Upper lobe of left lung (tissue), 6 donors: ENCODE measurements around the gene UCK2. TPM values are rescaled to one million over a fixed set of nuclear protein-coding genes. Genes with fewer than 3 reads are reported as not detected.
A peak's percentile ranks its signal among the peaks of the same experiment; 100 is the strongest.

ENCODE experiments used
- ATAC-seq, 2 donors: fragments of 200-7000 bp; cut with Tn5 transposase; one replicate each; pipeline ENCODE4 v1.9.1; 2022; ENCODE audit warnings: mild to moderate bottlenecking in 2 of 2, moderate library complexity in 2 of 2; ENCODE audit not compliant: low FRiP score in 2 of 2
- DNase-seq, 2 donors: peaks; one replicate each; pipeline ENCODE4 v3.0.0-alpha.2; 2019 to 2020
- H3K27ac ChIP-seq, 4 donors: fragments of 200-600 bp; sonication (generic); one replicate each; pipeline ENCODE4 v1.5.1; 2016 to 2019
- H3K27me3 ChIP-seq, 4 donors: fragments of 200-600 bp; sonication (generic); one replicate each; pipeline ENCODE4 v1.5.1; 2017 to 2019
- H3K36me3 ChIP-seq, 4 donors: fragments of 200-600 bp; sonication (generic); one replicate each; pipeline ENCODE4 v1.5.1; 2016 to 2019
- H3K4me1 ChIP-seq, 4 donors: fragments of 200-600 bp; sonication (generic); one replicate each; pipeline ENCODE4 v1.5.1; 2018 to 2019
- H3K4me3 ChIP-seq, 4 donors: fragments of 200-600 bp; sonication (generic); one replicate each; pipeline ENCODE4 v1.5.1; 2017 to 2019; ENCODE audit warnings: mild to moderate bottlenecking in 2 of 4, moderate library complexity in 1 of 4
- H3K9me3 ChIP-seq, 4 donors: fragments of 200-600 bp; sonication (generic); one replicate each; pipeline ENCODE4 v1.5.1; 2018 to 2019
- CTCF ChIP-seq, 6 experiments: fragments of 450-650 bp in 4 of 6; fragments of 200-600 bp in 2 of 6; sonication (generic) in 2 of 6; IDR thresholded peaks; one replicate each; pipeline ENCODE4 v1.5.1; 2016 to 2019; ENCODE audit warnings: antibody characterized with exemption in 6 of 6
- EP300 ChIP-seq, 4 donors: sonication (generic); formaldehyde crosslinking; IDR thresholded peaks; one replicate each; pipeline ENCODE4 v1.5.1; 2017; ENCODE audit warnings: antibody characterized with exemption in 4 of 4, control low read depth in 2 of 4
- POLR2A ChIP-seq, 4 donors: fragments of 450-650 bp; IDR thresholded peaks; one replicate each; pipeline ENCODE4 v1.5.1; 2016 to 2017; ENCODE audit warnings: antibody characterized with exemption in 4 of 4, mild to moderate bottlenecking in 2 of 4
- POLR2AphosphoS5 ChIP-seq, 2 donors: sonication (generic); formaldehyde crosslinking; IDR thresholded peaks; one replicate each; pipeline ENCODE4 v1.5.1; 2017; ENCODE audit warnings: antibody characterized with exemption in 2 of 2
- whole genome bisulfite sequencing, 2 donors: methylation state at CpG; one replicate each; pipeline ENCODE4 v1.1.5; 2017 to 2018; 5-methylcytosine and 5-hydroxymethylcytosine counted together
- total RNA-seq, 6 donors: library from RNA; depleted of rRNA in 4 of 6; stranded (reverse); fragments of >200 nt in 4 of 6; gene quantifications; one replicate each; pipeline versions ENCODE4 v1.1.0 to v1.2.1, GENCODE V29; 2016 to 2021
- donor health status: DM: no; HTN: no; CAD: no; lungs with moderate emphysema.
- donor health status: DM: no; HTN: yes; CAD: no; lungs with severe emphysema.

Gene UCK2
- total RNA-seq, 6 donors from 2014 or later = 7.5 to 17.9 (median 9.7) TPM

- TF ChIP-seq POLR2AphosphoS5 (IDR thresholded peaks at IDR 0.05) (no peak), EP300 (IDR thresholded peaks at IDR 0.05) (no peak), CTCF (IDR thresholded peaks at IDR 0.05) (no peak), POLR2A (IDR thresholded peaks at IDR 0.05) (no peak)
- no peaks in the 10 kb centered on the region for H3K9me3 ChIP-seq
Observed at GRCh38 chr1:165911609-165912281, 84.3 kb downstream of the UCK2 start.

DNA sequence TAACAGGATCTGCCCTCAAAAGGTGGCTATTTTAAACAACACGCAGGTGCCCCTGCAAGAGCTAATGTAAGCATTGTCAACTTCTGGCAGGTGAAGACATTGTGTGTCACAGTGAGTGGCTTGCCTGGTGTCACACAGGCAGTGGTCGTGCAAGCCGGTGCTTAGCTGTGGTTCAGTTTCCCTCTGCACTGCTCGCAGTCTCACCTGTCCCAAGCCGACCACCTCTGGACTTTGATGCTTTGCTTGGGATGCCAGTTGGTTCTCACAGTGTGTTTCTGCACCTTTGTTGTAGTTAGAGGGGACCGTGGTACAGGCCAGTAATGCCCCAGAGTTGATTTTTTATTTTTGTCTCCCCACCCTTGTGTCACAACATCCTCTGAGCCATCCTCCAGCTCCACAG is 85.2 kb downstream of the UCK2 start:
- H3K4me1 ChIP-seq = peaks cover 0 to 22% (median 18%) of the 10 kb centered on the region in 4 donors

More at GRCh38 chr1:165911609-165912281, 84.3 kb downstream of the UCK2 start:
- DNase-seq (no peak), ATAC-seq (no peak)
- Histone ChIP-seq H3K4me1 (peaks cover 0 to 22% (median 18%) of the 10 kb centered on the region in 4 donors), H3K4me3 (no peak overlapping the region), H3K36me3 (peaks cover 0 to 11% (median 0%) of the 10 kb centered on the region in 4 donors), H3K27me3 (no peaks in the 10 kb centered on the region), H3K27ac (peak overlapping the region in 3 of 4 donors; percentile 2 to 44 (median 35))
- WGBS, 2 donors = 87 to 94% methylated on average over 7 of the region's 7 CpGs

DNA sequence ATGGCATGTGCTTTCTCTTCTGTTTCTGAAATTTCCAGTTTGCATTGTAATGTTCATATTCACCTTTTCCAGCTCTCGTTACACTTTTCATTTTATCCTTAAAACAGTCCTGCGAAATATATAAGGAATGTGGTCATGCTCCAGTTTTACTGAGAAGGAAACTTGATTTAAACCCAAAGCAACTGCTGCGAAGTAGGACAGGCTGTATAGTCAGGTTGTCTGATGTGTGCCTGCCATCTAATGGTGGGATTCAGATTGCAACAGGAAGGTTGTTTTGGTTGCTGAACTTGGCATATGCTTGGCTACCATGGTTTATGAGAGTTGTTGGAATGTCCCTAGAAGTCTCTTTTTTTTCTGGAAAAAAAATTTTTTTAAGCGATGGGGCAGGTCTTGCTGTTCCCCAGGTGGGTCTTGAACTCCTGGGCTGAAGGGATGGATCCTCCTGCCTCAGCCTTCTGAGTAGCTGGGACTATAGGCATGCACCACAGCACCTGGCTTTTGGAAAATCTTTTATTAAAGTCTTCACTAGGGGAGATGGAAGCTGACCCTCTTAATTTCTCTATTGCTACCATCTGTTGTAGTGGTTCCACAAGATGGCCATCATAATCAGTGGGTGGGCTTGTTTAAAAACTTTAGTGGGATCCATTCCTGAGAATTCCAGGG is 86.9 kb downstream of the UCK2 start:
- no peaks in the 10 kb centered on the region for H3K36me3 ChIP-seq
- H3K4me3 ChIP-seq = no peak overlapping the region
- ATAC-seq (peak; percentile 71 to 83), DNase-seq (peak in 1 of 2 donors; percentile 43)
- no peak overlapping the region for H3K27ac ChIP-seq
- H3K9me3 ChIP-seq = no peaks in the 10 kb centered on the region
- TF ChIP-seq POLR2AphosphoS5 (IDR thresholded peaks at IDR 0.05) = no peak
- TF ChIP-seq POLR2A (IDR thresholded peaks at IDR 0.05) = no peak
- peak; percentile 72 to 96 (median 86) for TF ChIP-seq CTCF (IDR thresholded peaks at IDR 0.05)
- TF ChIP-seq EP300 (IDR thresholded peaks at IDR 0.05) = no peak
- no peaks in the 10 kb centered on the region for H3K27me3 ChIP-seq
- peaks cover 0 to 22% (median 18%) of the 10 kb centered on the region in 4 donors for H3K4me1 ChIP-seq
- WGBS, 2 donors = 4 to 5% methylated on average over 4 of the region's 4 CpGs

More for the DNA sequence above, 85.2 kb downstream of the UCK2 start:
- no peak overlapping the region for H3K4me3 ChIP-seq
- WGBS, 2 donors = 93% methylated on average over 6 of the region's 6 CpGs
- ATAC-seq (no peak), DNase-seq (no peak)
- no peaks in the 10 kb centered on the region for H3K27me3 ChIP-seq
- no peaks in the 10 kb centered on the region for H3K9me3 ChIP-seq
- H3K36me3 ChIP-seq = peaks cover 0 to 6% (median 0%) of the 10 kb centered on the region in 4 donors
- no peak overlapping the region for H3K27ac ChIP-seq
- no peak for TF ChIP-seq EP300 (IDR thresholded peaks at IDR 0.05)
- no peak for TF ChIP-seq POLR2A (IDR thresholded peaks at IDR 0.05)
- TF ChIP-seq CTCF (IDR thresholded peaks at IDR 0.05) = no peak
- TF ChIP-seq POLR2AphosphoS5 (IDR thresholded peaks at IDR 0.05) = no peak

GRCh38 chr1:165915480-165915879 is 88.1 kb downstream of the UCK2 start:
- peak; percentile 57 to 63 for ATAC-seq
- no peak overlapping the region for H3K27ac ChIP-seq
- WGBS, 2 donors = 68 to 74% methylated on average over 2 of the region's 2 CpGs

More at GRCh38 chr1:165915480-165915879, 88.1 kb downstream of the UCK2 start:
- Histone ChIP-seq H3K4me3 (no peak overlapping the region), H3K9me3 (no peaks in the 10 kb centered on the region), H3K36me3 (no peaks in the 10 kb centered on the region), H3K27me3 (no peaks in the 10 kb centered on the region), H3K4me1 (peaks cover 0 to 21% (median 15%) of the 10 kb centered on the region in 4 donors)
- TF ChIP-seq EP300 (IDR thresholded peaks at IDR 0.05) = no peak
- no peak for TF ChIP-seq POLR2AphosphoS5 (IDR thresholded peaks at IDR 0.05)
- TF ChIP-seq POLR2A (IDR thresholded peaks at IDR 0.05) = no peak
- TF ChIP-seq CTCF (IDR thresholded peaks at IDR 0.05) = no peak
- DNase-seq = peak in 1 of 2 donors; percentile 49
